Measurements from ENCODE around the gene PEX7.
"Not testable (repeated sequence)": the region's sequence is repeated elsewhere in the genome, so short reads cannot be mapped to it uniquely, and the experiment has no call there.

PEX7 gene

DNA sequence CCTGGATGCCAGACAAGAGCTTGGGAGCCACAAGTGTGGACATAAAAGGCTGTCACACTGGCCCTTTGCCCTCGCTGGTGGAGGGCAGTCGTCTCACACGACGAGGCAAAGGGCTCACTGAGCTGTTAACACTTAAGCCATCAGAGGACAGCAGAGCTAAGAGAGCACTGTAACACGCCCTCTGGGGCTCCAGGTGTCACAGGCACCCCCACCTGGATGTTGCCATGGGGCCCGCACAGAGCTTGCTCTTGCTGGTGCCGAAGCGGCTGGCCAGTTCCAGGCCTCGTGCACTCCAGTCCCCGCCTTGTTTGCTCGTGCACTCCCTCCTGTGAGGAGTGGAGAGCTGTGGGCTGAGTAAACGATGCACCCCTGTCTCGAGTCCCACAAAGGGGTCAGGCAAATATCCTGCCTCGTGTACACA lies 137.1 kb downstream of the PEX7 start:
- DNase-seq (ENCODE audit: low read depth in 2 of 2): no peak
- H3K4me3 ChIP-seq (replicated peaks in 1 of 2; ENCODE audit: low read depth in 2 of 2, low read length in 2 of 2): no peak overlapping the region
- TF ChIP-seq, protein P1, sequence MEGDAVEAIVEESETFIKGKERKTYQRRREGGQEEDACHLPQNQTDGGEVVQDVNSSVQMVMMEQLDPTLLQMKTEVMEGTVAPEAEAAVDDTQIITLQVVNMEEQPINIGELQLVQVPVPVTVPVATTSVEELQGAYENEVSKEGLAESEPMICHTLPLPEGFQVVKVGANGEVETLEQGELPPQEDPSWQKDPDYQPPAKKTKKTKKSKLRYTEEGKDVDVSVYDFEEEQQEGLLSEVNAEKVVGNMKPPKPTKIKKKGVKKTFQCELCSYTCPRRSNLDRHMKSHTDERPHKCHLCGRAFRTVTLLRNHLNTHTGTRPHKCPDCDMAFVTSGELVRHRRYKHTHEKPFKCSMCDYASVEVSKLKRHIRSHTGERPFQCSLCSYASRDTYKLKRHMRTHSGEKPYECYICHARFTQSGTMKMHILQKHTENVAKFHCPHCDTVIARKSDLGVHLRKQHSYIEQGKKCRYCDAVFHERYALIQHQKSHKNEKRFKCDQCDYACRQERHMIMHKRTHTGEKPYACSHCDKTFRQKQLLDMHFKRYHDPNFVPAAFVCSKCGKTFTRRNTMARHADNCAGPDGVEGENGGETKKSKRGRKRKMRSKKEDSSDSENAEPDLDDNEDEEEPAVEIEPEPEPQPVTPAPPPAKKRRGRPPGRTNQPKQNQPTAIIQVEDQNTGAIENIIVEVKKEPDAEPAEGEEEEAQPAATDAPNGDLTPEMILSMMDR (IDR thresholded peaks at IDR 0.05; ENCODE audit: low read depth, low read length): no peak

DNA sequence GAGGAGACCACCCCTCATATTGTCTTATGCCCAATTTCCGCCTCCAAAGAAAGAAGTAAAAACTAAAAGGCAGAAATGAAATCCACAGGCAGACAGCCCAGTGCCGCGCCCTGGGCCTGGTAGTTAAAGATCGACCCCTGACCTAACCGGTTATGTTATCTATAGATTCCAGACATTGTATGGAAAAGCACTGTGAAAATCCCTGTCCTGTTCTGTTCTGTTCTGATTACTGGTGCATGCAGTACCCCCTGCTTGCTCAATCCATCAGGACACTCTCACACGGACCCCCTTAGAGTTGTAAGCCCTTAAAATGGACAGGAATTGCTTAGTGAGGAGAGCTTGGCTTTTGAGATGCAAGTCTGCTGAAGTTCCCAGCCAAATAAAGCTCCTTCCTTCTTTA lies 137.5 kb downstream of the PEX7 start:
- H3K4me3 ChIP-seq (replicated peaks in 1 of 2; ENCODE audit: low read depth in 2 of 2, low read length in 2 of 2); DNase-seq (ENCODE audit: low read depth in 2 of 2): not testable (repeated sequence)

- DNase-seq (ENCODE audit: low read depth in 2 of 2): no peak
- TF ChIP-seq, protein P1 (IDR thresholded peaks at IDR 0.05; ENCODE audit: low read depth, low read length): no peak
- H3K4me3 ChIP-seq (replicated peaks in 1 of 2; ENCODE audit: low read depth in 2 of 2, low read length in 2 of 2): no peak overlapping the region
Measured at GRCh38 chr6:136960781-136961180, 138.4 kb downstream of the PEX7 start.

- TF ChIP-seq, protein P1 (IDR thresholded peaks at IDR 0.05; ENCODE audit: low read depth, low read length): no peak
- no peak overlapping the region for H3K4me3 ChIP-seq (replicated peaks in 1 of 2; ENCODE audit: low read depth in 2 of 2, low read length in 2 of 2)
- DNase-seq (ENCODE audit: low read depth in 2 of 2): no peak
Measured at GRCh38 chr6:136961848-136962247, 139.5 kb downstream of the PEX7 start.

DNA sequence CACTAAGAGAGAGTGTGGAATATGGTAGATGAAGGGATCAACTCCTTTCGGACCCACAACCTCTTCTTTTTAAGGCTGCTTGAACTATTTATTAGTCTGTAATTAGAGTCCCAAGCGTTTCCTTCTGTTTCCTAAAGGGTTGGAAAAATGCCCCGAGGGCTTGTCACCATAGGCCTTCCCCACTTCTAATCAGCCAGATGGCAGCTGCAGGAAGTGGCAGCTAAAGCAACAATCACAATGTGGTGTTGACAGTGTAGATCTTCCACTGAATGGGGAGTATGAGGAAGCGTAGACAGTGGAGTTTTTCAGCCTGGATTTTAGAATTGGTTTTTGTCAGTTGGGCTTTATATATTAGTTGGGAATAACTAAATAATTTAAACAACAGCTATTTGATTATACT lies 140.3 kb downstream of the PEX7 start:
- TF ChIP-seq, protein P1 (IDR thresholded peaks at IDR 0.05; ENCODE audit: low read depth, low read length): no peak
- peak in 1 of 2 donors; percentile 12 for DNase-seq (ENCODE audit: low read depth in 2 of 2)
- H3K4me3 ChIP-seq (replicated peaks in 1 of 2; ENCODE audit: low read depth in 2 of 2, low read length in 2 of 2): no peak overlapping the region

DNA sequence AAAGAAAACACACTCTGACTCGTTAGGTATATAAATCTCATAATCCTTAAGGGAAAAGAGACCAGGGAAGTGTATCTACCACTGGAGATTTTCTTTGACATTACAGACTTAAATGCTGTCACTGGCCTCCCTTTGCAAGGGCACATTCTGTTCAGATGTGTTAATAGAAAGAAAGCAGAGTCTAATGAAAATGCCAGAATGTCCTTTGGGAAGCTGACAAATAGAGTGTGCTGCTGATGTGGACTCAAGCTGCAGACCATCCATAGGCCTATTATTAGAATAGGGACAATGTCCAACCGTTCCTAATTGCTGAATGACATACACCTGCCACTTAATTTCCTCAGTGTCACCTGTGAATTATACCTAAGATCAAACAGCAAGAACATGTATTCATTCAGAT lies 140.9 kb downstream of the PEX7 start:
- DNase-seq (ENCODE audit: low read depth in 2 of 2): no peak

More for the DNA sequence above, 140.9 kb downstream of the PEX7 start:
- H3K4me3 ChIP-seq (replicated peaks in 1 of 2; ENCODE audit: low read depth in 2 of 2, low read length in 2 of 2): no peak overlapping the region
- TF ChIP-seq, protein P1 (IDR thresholded peaks at IDR 0.05; ENCODE audit: low read depth, low read length): no peak

Measured in cardiac fibroblast (primary cell).